ENCODE data around the gene GUK1.
"Not testable (repeated sequence)": the region's sequence is repeated elsewhere in the genome, so short reads cannot be mapped to it uniquely, and the experiment has no call there.

GUK1 gene

GRCh38 chr1:228180959-228181644 is 41.0 kb downstream of the GUK1 start:
- TF ChIP-seq CTCF (IDR thresholded peaks at IDR 0.05): no peak
- no peak overlapping the region for H3K27ac ChIP-seq

GRCh38 chr1:228181645-228182034 is 41.6 kb downstream of the GUK1 start:
- H3K27ac ChIP-seq: no peak overlapping the region
- H3K4me1 ChIP-seq: peaks cover 3% of the 10 kb centered on the region
- H3K79me2 ChIP-seq: no peaks in the 10 kb centered on the region
- H3K9ac ChIP-seq: no peak overlapping the region
- no peak overlapping the region for H3K4me3 ChIP-seq (ENCODE audit: low read depth, low read length)
- H3K36me3 ChIP-seq (ENCODE audit: control insufficient read depth, insufficient read depth, low read length): no peaks in the 10 kb centered on the region
- H2AFZ ChIP-seq: no peak overlapping the region
- H3K4me2 ChIP-seq (ENCODE audit: low read length): no peak overlapping the region
- no peaks in the 10 kb centered on the region for H3K9me3 ChIP-seq (ENCODE audit: control insufficient read depth, low read length)
- H3K27me3 ChIP-seq (ENCODE audit: control insufficient read depth, insufficient read depth, low read length): no peaks in the 10 kb centered on the region
- TF ChIP-seq CTCF (IDR thresholded peaks at IDR 0.05): no peak

More at GRCh38 chr1:228180959-228181644, 41.0 kb downstream of the GUK1 start:
- Histone ChIP-seq H3K9me3 (ENCODE audit: control insufficient read depth, low read length) (no peaks in the 10 kb centered on the region), H3K4me3 (ENCODE audit: low read depth, low read length) (no peak overlapping the region), H2AFZ (no peak overlapping the region), H3K36me3 (ENCODE audit: control insufficient read depth, insufficient read depth, low read length) (no peaks in the 10 kb centered on the region), H3K27me3 (ENCODE audit: control insufficient read depth, insufficient read depth, low read length) (no peaks in the 10 kb centered on the region), H3K79me2 (no peaks in the 10 kb centered on the region), H3K4me1 (peaks cover 3% of the 10 kb centered on the region), H3K4me2 (ENCODE audit: low read length) (no peak overlapping the region), H3K9ac (no peak overlapping the region)

- no peaks in the 10 kb centered on the region for H3K27me3 ChIP-seq (ENCODE audit: control insufficient read depth, insufficient read depth, low read length)
- no peaks in the 10 kb centered on the region for H3K79me2 ChIP-seq
- no peak overlapping the region for H3K4me2 ChIP-seq (ENCODE audit: low read length)
- no peak overlapping the region for H3K27ac ChIP-seq
- peaks cover 3% of the 10 kb centered on the region for H3K4me1 ChIP-seq
- no peak overlapping the region for H2AFZ ChIP-seq
- no peak for TF ChIP-seq CTCF (IDR thresholded peaks at IDR 0.05)
- no peak overlapping the region for H3K4me3 ChIP-seq (ENCODE audit: low read depth, low read length)
- H3K9ac ChIP-seq: no peak overlapping the region
- no peaks in the 10 kb centered on the region for H3K36me3 ChIP-seq (ENCODE audit: control insufficient read depth, insufficient read depth, low read length)
- no peaks in the 10 kb centered on the region for H3K9me3 ChIP-seq (ENCODE audit: control insufficient read depth, low read length)
Measured at GRCh38 chr1:228182296-228183030, 42.4 kb downstream of the GUK1 start.

DNA sequence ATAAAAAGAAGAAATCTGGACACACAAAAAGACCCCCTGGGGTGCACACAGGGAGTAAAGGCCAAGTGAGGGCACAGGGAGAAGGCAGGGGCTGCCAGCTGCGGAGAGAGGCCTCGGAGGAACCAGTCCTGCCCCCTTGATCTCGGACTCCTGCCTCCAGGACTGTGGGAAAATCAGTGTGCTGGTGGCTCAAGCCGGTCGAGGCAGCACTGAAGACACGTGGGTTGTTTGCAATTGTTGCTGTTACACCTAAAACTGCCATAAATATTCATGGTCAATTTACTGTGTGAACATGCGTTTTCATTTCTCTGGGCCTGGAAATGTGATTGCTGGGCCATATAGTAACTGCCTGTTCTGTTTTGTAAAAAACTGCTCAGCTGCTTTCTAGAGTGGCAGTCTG is 44.1 kb downstream of the GUK1 start:
- no peaks in the 10 kb centered on the region for H3K9me3 ChIP-seq (ENCODE audit: control insufficient read depth, low read length)
- H3K9ac ChIP-seq: no peak overlapping the region
- H3K4me3 ChIP-seq (ENCODE audit: low read depth, low read length): no peak overlapping the region
- no peak overlapping the region for H3K4me2 ChIP-seq (ENCODE audit: low read length)
- H2AFZ ChIP-seq: no peak overlapping the region
- H3K4me1 ChIP-seq: no peaks in the 10 kb centered on the region
- TF ChIP-seq CTCF (IDR thresholded peaks at IDR 0.05): no peak
- H3K27ac ChIP-seq: no peak overlapping the region
- no peaks in the 10 kb centered on the region for H3K27me3 ChIP-seq (ENCODE audit: control insufficient read depth, insufficient read depth, low read length)
- no peaks in the 10 kb centered on the region for H3K36me3 ChIP-seq (ENCODE audit: control insufficient read depth, insufficient read depth, low read length)
- no peaks in the 10 kb centered on the region for H3K79me2 ChIP-seq

DNA sequence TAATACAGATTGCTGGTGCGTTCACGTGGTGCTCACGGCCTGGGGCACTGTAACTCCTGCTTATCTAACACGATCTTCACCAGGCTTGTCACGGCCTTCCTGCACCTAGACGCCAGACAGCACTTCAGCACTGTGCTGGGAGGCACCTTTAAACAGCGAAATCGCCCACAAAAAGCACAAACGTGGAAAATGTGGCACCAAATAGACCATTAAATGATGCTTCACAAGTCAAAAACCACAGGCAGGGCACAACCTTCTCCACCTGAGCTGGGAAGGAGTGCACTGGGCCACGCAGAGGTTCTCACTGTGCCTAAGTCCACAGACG is 45.5 kb downstream of the GUK1 start:
- Histone ChIP-seq H3K9ac (no peak overlapping the region), H2AFZ (no peak overlapping the region), H3K9me3 (ENCODE audit: control insufficient read depth, low read length) (no peaks in the 10 kb centered on the region), H3K4me2 (ENCODE audit: low read length) (no peak overlapping the region), H3K27ac (no peak overlapping the region), H3K79me2 (no peaks in the 10 kb centered on the region), H3K4me1 (no peaks in the 10 kb centered on the region), H3K36me3 (ENCODE audit: control insufficient read depth, insufficient read depth, low read length) (no peaks in the 10 kb centered on the region), H3K27me3 (ENCODE audit: control insufficient read depth, insufficient read depth, low read length) (no peaks in the 10 kb centered on the region), H3K4me3 (ENCODE audit: low read depth, low read length) (no peak overlapping the region)
- TF ChIP-seq CTCF (IDR thresholded peaks at IDR 0.05): no peak

DNA sequence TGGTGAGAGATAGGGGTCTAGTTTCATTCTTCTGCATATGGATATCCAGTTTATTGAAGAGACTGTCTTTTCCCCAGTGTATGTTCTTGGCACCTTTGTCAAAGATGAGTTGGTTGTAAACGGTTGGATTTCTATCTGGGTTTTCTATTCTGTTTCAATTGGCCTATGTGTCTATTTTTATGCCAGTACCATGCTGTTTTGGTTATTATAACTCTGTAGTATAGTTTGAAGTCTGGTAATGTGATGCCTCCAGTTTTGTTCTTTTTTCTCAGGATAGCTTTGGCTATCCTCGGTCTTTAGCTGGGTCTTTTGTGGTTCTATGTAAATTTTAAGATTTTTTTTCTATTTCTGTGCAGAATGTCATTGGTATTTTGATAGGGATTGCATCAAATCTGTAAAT is 48.2 kb downstream of the GUK1 start:
- not testable (repeated sequence) for H3K9ac ChIP-seq; H3K79me2 ChIP-seq; H3K27ac ChIP-seq; H3K27me3 ChIP-seq (ENCODE audit: control insufficient read depth, insufficient read depth, low read length); H3K4me2 ChIP-seq (ENCODE audit: low read length); H2AFZ ChIP-seq; H3K36me3 ChIP-seq (ENCODE audit: control insufficient read depth, insufficient read depth, low read length); H3K4me3 ChIP-seq (ENCODE audit: low read depth, low read length); H3K4me1 ChIP-seq; H3K9me3 ChIP-seq (ENCODE audit: control insufficient read depth, low read length)

Measured in parathyroid adenoma (tissue), 2 donors.